ENCODE measurements around the gene MBOAT2. TPM values are rescaled to one million over a fixed set of nuclear protein-coding genes. Genes with fewer than 3 reads are reported as not detected.

The MBOAT2 gene
- total and polyA plus RNA-seq, 2 experiments from 2014 or later = 87.4 to 103 TPM

DNA sequence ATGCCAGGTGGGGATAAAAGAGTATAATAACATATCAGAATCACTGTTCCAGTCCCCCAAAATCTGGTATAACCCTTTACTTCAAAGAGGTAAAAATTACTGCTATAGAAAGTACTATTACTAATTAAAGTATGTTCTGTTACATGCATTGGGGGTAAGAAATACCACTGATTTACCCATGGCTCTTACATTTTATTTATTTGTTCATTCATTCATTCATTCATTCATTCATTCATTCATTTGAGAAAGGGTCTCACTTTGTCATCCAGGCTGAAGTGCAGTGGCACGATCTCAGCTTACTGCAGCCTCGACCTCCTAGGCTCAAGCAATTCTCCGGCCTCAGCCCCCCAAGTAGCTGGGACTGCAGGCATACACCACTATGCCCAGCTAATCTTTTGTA lies 74.4 kb downstream of the MBOAT2 start:
- TF ChIP-seq EZH2 (IDR thresholded peaks at IDR 0.05; ENCODE audit: insufficient read depth, poor library complexity, severe bottlenecking) (no peak), EZH2phosphoT487 (IDR thresholded peaks at IDR 0.05; ENCODE audit: insufficient read depth, low read depth) (no peak)
- Histone ChIP-seq H2AFZ (no peak overlapping the region), H3K27me3 (replicated peaks; ENCODE audit: insufficient read depth) (no peaks in the 10 kb centered on the region), H3K4me3 (no peak overlapping the region), H3K4me1 (ENCODE audit: insufficient read depth) (no peaks in the 10 kb centered on the region), H3K4me2 (ENCODE audit: unreplicated experiment) (no peak overlapping the region), H3K79me2 (ENCODE audit: insufficient read depth) (peaks cover 15% of the 10 kb centered on the region; the same call in 1 of the 2 replicates), H3K9me2 (ENCODE audit: insufficient read depth) (no peaks in the 10 kb centered on the region), H3F3A (ENCODE audit: insufficient read depth) (no peaks in the 10 kb centered on the region), H4K20me1 (ENCODE audit: insufficient read depth) (no peaks in the 10 kb centered on the region), H3K27ac (no peak overlapping the region), H3K36me3 (ENCODE audit: low read depth) (peaks cover 7% of the 10 kb centered on the region; the same call in 1 of the 2 replicates), H3K9ac (no peak overlapping the region), H3K9me3 (ENCODE audit: low read depth) (no peaks in the 10 kb centered on the region)
- DNase-seq = no peak
- in situ Hi-C loops (cut with MboI) = no loop called here
- WGBS, 2 experiments (ENCODE audit: low coverage in 1 of 2, low lambda C conversion rate in 2 of 2, missing lambda C conversion rate in 2 of 2) = 97 to 100% methylated on average over 3 of the region's 3 CpGs

DNA sequence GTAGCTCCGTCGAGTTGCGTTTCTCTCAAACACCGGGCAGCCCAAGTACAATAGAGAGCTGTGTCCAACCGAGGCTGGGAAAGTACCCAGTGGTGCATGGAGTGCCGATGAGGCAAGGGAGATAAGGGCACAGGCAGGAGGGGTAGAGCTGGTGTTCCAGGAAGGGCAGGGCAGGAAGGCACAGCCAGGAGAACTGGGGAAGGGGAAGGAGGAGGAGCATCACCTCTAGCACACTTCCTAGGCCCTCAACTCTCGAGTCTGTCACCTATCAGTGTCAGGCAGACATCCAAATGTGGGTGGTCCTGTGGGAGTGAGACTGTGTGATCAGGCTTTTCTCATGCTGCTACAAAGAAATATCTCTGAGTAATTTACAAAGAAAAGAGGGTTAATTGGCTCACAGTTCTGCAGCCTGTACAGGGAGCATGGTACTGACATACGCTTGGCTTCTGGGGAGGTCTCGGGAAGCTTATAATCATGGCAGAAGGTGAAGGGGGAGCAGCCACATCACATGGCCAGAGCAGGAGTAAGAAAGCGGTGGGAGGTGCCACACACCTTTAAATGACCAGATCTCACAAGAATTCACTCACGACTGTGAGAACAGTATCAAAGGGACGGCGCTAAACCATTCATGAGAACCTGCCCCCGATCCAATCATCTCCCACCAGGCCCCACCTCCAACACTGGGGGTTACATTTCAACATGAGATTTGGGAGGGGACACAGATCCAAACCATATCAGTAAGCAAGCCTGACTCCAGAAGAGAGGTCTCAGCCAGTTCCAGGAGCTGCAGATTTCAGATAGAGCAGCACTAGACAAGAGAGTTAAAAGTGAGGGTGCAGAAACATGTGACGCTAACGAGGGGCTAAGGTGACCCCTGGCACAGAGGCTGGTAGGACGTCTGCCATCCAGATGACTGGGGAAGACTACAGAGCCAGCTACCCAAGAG lies 75.7 kb downstream of the MBOAT2 start:
- Histone ChIP-seq H3K9ac (no peak overlapping the region), H3K9me2 (ENCODE audit: insufficient read depth) (no peaks in the 10 kb centered on the region), H3K4me2 (ENCODE audit: unreplicated experiment) (no peak overlapping the region), H3K4me3 (no peak overlapping the region), H3K79me2 (ENCODE audit: insufficient read depth) (peaks cover 21% of the 10 kb centered on the region; the same call in 1 of the 2 replicates), H3K36me3 (ENCODE audit: low read depth) (peaks cover 7% of the 10 kb centered on the region; the same call in 1 of the 2 replicates), H2AFZ (no peak overlapping the region), H3K4me1 (ENCODE audit: insufficient read depth) (0 out of 2 replicates have a peak, but pooled peaks cover 2% of the 10 kb centered on the region), H3K27ac (no peak overlapping the region), H4K20me1 (ENCODE audit: insufficient read depth) (no peaks in the 10 kb centered on the region), H3K9me3 (ENCODE audit: low read depth) (no peaks in the 10 kb centered on the region), H3K27me3 (replicated peaks; ENCODE audit: insufficient read depth) (no peaks in the 10 kb centered on the region), H3F3A (ENCODE audit: insufficient read depth) (no peaks in the 10 kb centered on the region)
- TF ChIP-seq EZH2phosphoT487 (IDR thresholded peaks at IDR 0.05; ENCODE audit: insufficient read depth, low read depth) (no peak), EZH2 (IDR thresholded peaks at IDR 0.05; ENCODE audit: insufficient read depth, poor library complexity, severe bottlenecking) (no peak)
- in situ Hi-C loops (cut with MboI) = no loop called here
- 87 to 89% methylated on average over 17 of the region's 17 CpGs for WGBS, 2 experiments (ENCODE audit: low coverage in 1 of 2, low lambda C conversion rate in 2 of 2, missing lambda C conversion rate in 2 of 2)
- no peak for DNase-seq

DNA sequence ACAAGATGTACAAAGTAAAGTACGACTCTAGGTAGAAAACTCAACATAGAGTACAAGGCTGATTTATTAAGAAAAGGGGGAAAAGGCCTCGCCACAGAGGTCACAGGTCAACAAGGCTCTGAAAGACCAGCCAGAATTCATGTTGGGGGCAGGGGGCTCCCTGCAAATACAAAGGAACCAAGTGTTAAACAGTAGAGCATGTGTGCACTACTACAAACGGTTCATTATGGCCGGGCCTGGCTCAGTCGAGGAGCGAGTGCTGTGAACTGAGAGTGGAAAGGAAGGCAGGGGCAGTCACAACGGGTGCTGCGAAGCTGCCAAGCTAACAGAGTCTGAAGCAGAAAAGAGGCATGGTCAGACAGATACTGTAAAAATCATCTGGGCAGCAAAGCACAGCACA lies 77.1 kb downstream of the MBOAT2 start:
- DNase-seq = no peak
- Histone ChIP-seq H3K9ac (no peak overlapping the region), H3K4me2 (ENCODE audit: unreplicated experiment) (no peak overlapping the region), H3K27me3 (replicated peaks; ENCODE audit: insufficient read depth) (no peaks in the 10 kb centered on the region), H4K20me1 (ENCODE audit: insufficient read depth) (no peaks in the 10 kb centered on the region), H3K4me3 (no peak overlapping the region), H3K9me3 (ENCODE audit: low read depth) (no peaks in the 10 kb centered on the region), H2AFZ (no peak overlapping the region), H3K27ac (no peak overlapping the region), H3F3A (ENCODE audit: insufficient read depth) (no peaks in the 10 kb centered on the region), H3K36me3 (ENCODE audit: low read depth) (peaks cover 7% of the 10 kb centered on the region; the same call in 1 of the 2 replicates), H3K79me2 (ENCODE audit: insufficient read depth) (peaks cover 25% of the 10 kb centered on the region; the same call in 1 of the 2 replicates), H3K4me1 (ENCODE audit: insufficient read depth) (peaks cover 11% of the 10 kb centered on the region; the same call in 1 of the 2 replicates), H3K9me2 (ENCODE audit: insufficient read depth) (no peaks in the 10 kb centered on the region)
- 93 to 94% methylated on average over 8 of the region's 8 CpGs for WGBS, 2 experiments (ENCODE audit: low coverage in 1 of 2, low lambda C conversion rate in 2 of 2, missing lambda C conversion rate in 2 of 2)
- in situ Hi-C loops (cut with MboI) = no loop called here
- TF ChIP-seq EZH2phosphoT487 (IDR thresholded peaks at IDR 0.05; ENCODE audit: insufficient read depth, low read depth) = no peak
- no peak for TF ChIP-seq EZH2 (IDR thresholded peaks at IDR 0.05; ENCODE audit: insufficient read depth, poor library complexity, severe bottlenecking)

DNA sequence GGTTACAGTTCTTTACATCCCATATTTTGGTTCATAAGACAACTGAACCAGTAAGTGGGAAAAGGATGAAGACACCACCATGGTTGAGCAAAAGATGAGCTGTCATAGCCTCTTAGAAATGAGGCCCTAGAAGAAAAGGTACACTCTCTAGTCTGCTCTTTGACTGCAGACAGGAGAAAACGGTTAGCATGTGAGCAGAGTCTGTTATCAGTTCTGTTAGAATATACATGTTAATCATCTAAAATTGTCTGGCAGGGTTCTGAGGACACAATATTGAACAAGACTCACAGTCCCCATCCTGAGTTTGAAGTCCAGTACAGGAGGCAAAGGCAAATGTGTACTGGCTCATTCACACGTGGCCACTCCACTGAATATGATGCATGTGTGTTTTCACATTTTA lies 78.1 kb downstream of the MBOAT2 start:
- H3K9me3 ChIP-seq (ENCODE audit: low read depth) = no peaks in the 10 kb centered on the region
- no peak overlapping the region for H2AFZ ChIP-seq
- no peaks in the 10 kb centered on the region for H4K20me1 ChIP-seq (ENCODE audit: insufficient read depth)
- no peaks in the 10 kb centered on the region for H3F3A ChIP-seq (ENCODE audit: insufficient read depth)
- H3K27ac ChIP-seq = no peak overlapping the region
- no peak overlapping the region for H3K4me2 ChIP-seq (ENCODE audit: unreplicated experiment)
- H3K79me2 ChIP-seq (ENCODE audit: insufficient read depth) = peaks cover 25% of the 10 kb centered on the region; the same call in 1 of the 2 replicates
- H3K4me1 ChIP-seq (ENCODE audit: insufficient read depth) = peaks cover 11% of the 10 kb centered on the region; the same call in 1 of the 2 replicates
- TF ChIP-seq EZH2 (IDR thresholded peaks at IDR 0.05; ENCODE audit: insufficient read depth, poor library complexity, severe bottlenecking) = no peak
- no peak for TF ChIP-seq EZH2phosphoT487 (IDR thresholded peaks at IDR 0.05; ENCODE audit: insufficient read depth, low read depth)
- in situ Hi-C loops (cut with MboI) = no loop called here
- no peak overlapping the region for H3K4me3 ChIP-seq
- H3K36me3 ChIP-seq (ENCODE audit: low read depth) = 0 out of 2 replicates have a peak, but pooled peaks cover 2% of the 10 kb centered on the region
- no peak for DNase-seq
- WGBS, 2 experiments (ENCODE audit: low coverage in 1 of 2, low lambda C conversion rate in 2 of 2, missing lambda C conversion rate in 2 of 2) = 96 to 97% methylated on average over 2 of the region's 2 CpGs
- H3K27me3 ChIP-seq (replicated peaks; ENCODE audit: insufficient read depth) = no peaks in the 10 kb centered on the region
- H3K9me2 ChIP-seq (ENCODE audit: insufficient read depth) = no peaks in the 10 kb centered on the region
- no peak overlapping the region for H3K9ac ChIP-seq
